GM21825 (cell line): ENCODE data around the gene ADAMTS16.

Source experiments
- ATAC-seq: cut with Tn5 transposase; IDR thresholded peaks from one replicate; pipeline ENCODE4 v1.9.1; 2021; ENCODE audit warnings: mild to moderate bottlenecking, moderate library complexity; ENCODE audit not compliant: unreplicated experiment

ADAMTS16 gene

DNA sequence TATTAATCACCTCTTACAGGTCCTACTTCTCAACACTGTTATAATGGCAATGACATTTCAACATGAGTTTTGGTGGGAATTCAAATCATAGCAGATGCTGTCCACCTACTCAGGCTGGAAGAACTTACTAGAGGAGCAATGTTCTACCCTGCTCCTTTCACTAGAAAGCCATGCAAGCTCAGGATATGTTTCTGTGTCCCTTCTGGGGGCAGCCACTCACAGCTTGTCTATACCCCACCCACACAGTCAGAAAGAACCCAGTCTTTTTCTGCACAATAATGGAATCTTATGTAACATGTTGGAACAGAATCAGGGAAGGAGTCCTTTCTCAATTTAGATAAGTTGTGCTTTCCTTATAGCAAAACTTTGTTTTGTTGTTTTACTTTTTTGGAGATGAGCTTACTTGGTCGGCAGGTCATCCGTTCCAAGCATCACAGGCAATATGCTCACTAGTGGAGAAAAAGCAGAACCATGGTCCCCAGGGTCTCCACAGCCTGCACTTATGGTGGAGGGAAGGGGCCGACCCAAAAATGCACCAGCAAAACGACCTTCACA is 229.0 kb downstream of the ADAMTS16 start:
- ATAC-seq, result no peak
